Measurements from ENCODE around the gene EXOC4.
"Not testable (repeated sequence)": the region's sequence is repeated elsewhere in the genome, so short reads cannot be mapped to it uniquely, and the experiment has no call there.

The EXOC4 gene

GRCh38 chr7:133315332-133316040, 62.6 kb downstream of the EXOC4 start:
- DNase-seq (ENCODE audit: low spot score): no peak

- DNase-seq (ENCODE audit: low spot score): no peak
These were observed 67.0 kb downstream of the EXOC4 start for GRCh38 chr7:133319842-133320241.

- DNase-seq (ENCODE audit: low spot score): no peak
These were observed 68.0 kb downstream of the EXOC4 start for GRCh38 chr7:133320891-133321290.

- DNase-seq (ENCODE audit: low spot score): not testable (repeated sequence)
These were observed 68.5 kb downstream of the EXOC4 start for GRCh38 chr7:133321366-133321765.

- DNase-seq (ENCODE audit: low spot score): not testable (repeated sequence)
These were observed 73.9 kb downstream of the EXOC4 start for GRCh38 chr7:133326745-133327144.

GRCh38 chr7:133328021-133328420, 75.1 kb downstream of the EXOC4 start:
- not testable (repeated sequence) for DNase-seq (ENCODE audit: low spot score)

- no peak for DNase-seq (ENCODE audit: low spot score)
These were observed 77.2 kb downstream of the EXOC4 start for GRCh38 chr7:133330085-133330484.

GRCh38 chr7:133331861-133332260, 79.0 kb downstream of the EXOC4 start:
- no peak for DNase-seq (ENCODE audit: low spot score)

- DNase-seq (ENCODE audit: low spot score): no peak
These were observed 86.9 kb downstream of the EXOC4 start for GRCh38 chr7:133339772-133340171.

- no peak for DNase-seq (ENCODE audit: low spot score)
These were observed 91.4 kb downstream of the EXOC4 start for GRCh38 chr7:133344275-133344674.

- DNase-seq (ENCODE audit: low spot score): no peak
These were observed 93.0 kb downstream of the EXOC4 start for GRCh38 chr7:133345690-133346421.

GRCh38 chr7:133348250-133348649, 95.4 kb downstream of the EXOC4 start:
- no peak for DNase-seq (ENCODE audit: low spot score)

- DNase-seq (ENCODE audit: low spot score): no peak
These were observed 96.2 kb downstream of the EXOC4 start for GRCh38 chr7:133349101-133349500.

GRCh38 chr7:133352430-133352829, 99.6 kb downstream of the EXOC4 start:
- no peak for DNase-seq (ENCODE audit: low spot score)

- no peak for DNase-seq (ENCODE audit: low spot score)
These were observed 100.9 kb downstream of the EXOC4 start for GRCh38 chr7:133353775-133354174.

- DNase-seq (ENCODE audit: low spot score): no peak
These were observed 101.9 kb downstream of the EXOC4 start for GRCh38 chr7:133354546-133355324.

GRCh38 chr7:133355325-133355708, 102.4 kb downstream of the EXOC4 start:
- DNase-seq (ENCODE audit: low spot score): no peak

- no peak for DNase-seq (ENCODE audit: low spot score)
These were observed 102.9 kb downstream of the EXOC4 start for GRCh38 chr7:133355822-133356221.

GRCh38 chr7:133358708-133359107, 105.8 kb downstream of the EXOC4 start:
- no peak for DNase-seq (ENCODE audit: low spot score)

- DNase-seq (ENCODE audit: low spot score): no peak
These were observed 106.6 kb downstream of the EXOC4 start for GRCh38 chr7:133359449-133359848.

- no peak for DNase-seq (ENCODE audit: low spot score)
These were observed 107.3 kb downstream of the EXOC4 start for GRCh38 chr7:133360201-133360600.

- no peak for DNase-seq (ENCODE audit: low spot score)
These were observed 108.9 kb downstream of the EXOC4 start for GRCh38 chr7:133361806-133362205.
